Neural cell (in vitro differentiated cells): Measurements from ENCODE around the gene USB1. TPM values are rescaled to one million over a fixed set of nuclear protein-coding genes. Genes with fewer than 3 reads are reported as not detected.

Experiments
- H2AFZ ChIP-seq: fragments of 200-600, 300-800 bp; sonication (generic), shearing (Covaris generic); 2 replicates; pipeline ENCODE4 v1.6.0; 2014; ENCODE audit warnings: low read depth, mild to moderate bottlenecking, antibody characterized with exemption, low read length, moderate library complexity
- H3F3A ChIP-seq: fragments of 200-600 bp; shearing (Covaris generic); 2 replicates; pipeline ENCODE4 v1.6.1; 2016; ENCODE audit warnings: mild to moderate bottlenecking, moderate library complexity, mixed read lengths, antibody characterized with exemption, low read length; ENCODE audit not compliant: insufficient read depth, poor library complexity, severe bottlenecking
- H3K27ac ChIP-seq: fragments of 200-600, 300-800 bp; sonication (generic), shearing (Covaris generic); 2 replicates; pipeline ENCODE4 v1.5.1; 2014; ENCODE audit warnings: mild to moderate bottlenecking, low read length, moderate library complexity
- H3K27me3 ChIP-seq: fragments of 300-800, 200-600 bp; sonication (generic), shearing (Covaris generic); 2 replicates; pipeline ENCODE4 v1.6.0; 2014; ENCODE audit warnings: mild to moderate bottlenecking, low read depth, low read length, moderate library complexity; ENCODE audit not compliant: insufficient read depth
- H3K36me3 ChIP-seq: fragments of 300-800, 200-600 bp; sonication (generic), shearing (Covaris generic); 2 replicates; pipeline ENCODE4 v1.5.1; 2014; ENCODE audit warnings: mild to moderate bottlenecking, antibody characterized with exemption, low read length, moderate library complexity; ENCODE audit not compliant: insufficient read depth
- H3K4me2 ChIP-seq: fragments of 300-800, 200-600 bp; sonication (generic), shearing (Covaris generic); 2 replicates; pipeline ENCODE4 v1.6.0; 2014; ENCODE audit warnings: mild to moderate bottlenecking, low read length
- H3K4me3 ChIP-seq: fragments of 300-800, 200-600 bp; sonication (generic), shearing (Covaris generic); 2 replicates; pipeline ENCODE4 v1.5.1; 2014; ENCODE audit warnings: mild to moderate bottlenecking, low read length, moderate library complexity
- H3K79me2 ChIP-seq: fragments of 200-600 bp; shearing (Covaris generic); replicated peaks from 2 replicates; pipeline ENCODE4 v1.6.0; 2014; ENCODE audit warnings: mild to moderate bottlenecking, low read length, moderate library complexity; ENCODE audit not compliant: insufficient read depth
- H3K9ac ChIP-seq: fragments of 300-800, 200-600 bp; sonication (generic), shearing (Covaris generic); 2 replicates; pipeline ENCODE4 v1.6.1; 2016; ENCODE audit warnings: mild to moderate bottlenecking, low read length, mixed read lengths
- H3K9me2 ChIP-seq: fragments of 200-600 bp; shearing (Covaris generic); 2 replicates; pipeline ENCODE4 v1.6.1; 2016; ENCODE audit warnings: mild to moderate bottlenecking, low read length, mixed read lengths; ENCODE audit not compliant: insufficient read depth
- H3K9me3 ChIP-seq: fragments of 200-600, 300-800 bp; sonication (generic), shearing (Covaris generic); 2 replicates; pipeline ENCODE4 v1.6.1; 2016; ENCODE audit warnings: mild to moderate bottlenecking, mixed run types, low read length, moderate library complexity, mixed read lengths
- H4K20me1 ChIP-seq: fragments of 200-600 bp; shearing (Covaris generic); 2 replicates; pipeline ENCODE4 v1.6.1; 2016; ENCODE audit warnings: mild to moderate bottlenecking, mixed run types; ENCODE audit not compliant: insufficient read depth
- EP300 ChIP-seq: fragments of 450-650 bp; conservative IDR thresholded peaks from 2 replicates; pipeline ENCODE4 v1.6.1; 2014; ENCODE audit warnings: antibody characterized with exemption, mild to moderate bottlenecking, moderate library complexity; ENCODE audit not compliant: poor library complexity, severe bottlenecking
- EZH2 ChIP-seq: fragments of 200-600, 300-800 bp; shearing (Covaris generic), sonication (generic); IDR thresholded peaks from 2 replicates; pipeline ENCODE4 v1.6.1; 2014; ENCODE audit warnings: antibody characterized with exemption, low read length, borderline replicate concordance, mild to moderate bottlenecking; ENCODE audit not compliant: insufficient read depth, poor library complexity, severe bottlenecking
- MXI1 ChIP-seq: fragments of 450-650 bp; conservative IDR thresholded peaks from 2 replicates; pipeline ENCODE4 v1.6.1; 2014; ENCODE audit warnings: antibody characterized with exemption, mild to moderate bottlenecking; ENCODE audit not compliant: poor library complexity, severe bottlenecking
- POLR2AphosphoS5 ChIP-seq: IDR thresholded peaks from 2 replicates; pipeline ENCODE4 v1.6.1; 2012
- RAD21 ChIP-seq: fragments of 450-650 bp; conservative IDR thresholded peaks from 2 replicates; pipeline ENCODE4 v1.6.1; 2014; ENCODE audit warnings: antibody characterized with exemption, mild to moderate bottlenecking, moderate library complexity
- REST ChIP-seq: IDR thresholded peaks from 2 replicates; pipeline ENCODE4 v1.6.1; 2012; ENCODE audit warnings: borderline replicate concordance
- SMC3 ChIP-seq: fragments of 450-650 bp; conservative IDR thresholded peaks from 2 replicates; pipeline ENCODE4 v1.6.1; 2014; ENCODE audit warnings: antibody characterized with exemption, mild to moderate bottlenecking, moderate library complexity; ENCODE audit not compliant: poor library complexity
- TAF1 ChIP-seq: IDR thresholded peaks from 2 replicates; pipeline ENCODE4 v1.6.1; 2012; ENCODE audit warnings: low read depth
- polyA plus RNA-seq: library from polyadenylated mRNA; depleted of rRNA; stranded (reverse); fragments of >200 nt; gene quantifications from 2 replicates; pipeline ENCODE4 v1.2.3, GENCODE V29; 2014
- TF ChIP-seq, protein P1 (sequence below): fragments of 450-650 bp; IDR thresholded peaks from 2 replicates; pipeline ENCODE4 v1.5.1; 2014; ENCODE audit warnings: antibody characterized with exemption, mild to moderate bottlenecking, moderate library complexity; ENCODE audit not compliant: poor library complexity, severe bottlenecking

USB1 gene
- polyA plus RNA-seq, 1 donor from 2014 or later = 25.7 TPM

GRCh38 chr16:58029410-58029809 lies 28.2 kb downstream of the USB1 start:
- TF ChIP-seq REST = no peak
- TF ChIP-seq MXI1 = no peak
- no peak for TF ChIP-seq RAD21
- no peak for TF ChIP-seq POLR2AphosphoS5
- TF ChIP-seq TAF1 = no peak
- no peak for TF ChIP-seq SMC3
- TF ChIP-seq EP300 = no peak
- TF ChIP-seq, protein P1, sequence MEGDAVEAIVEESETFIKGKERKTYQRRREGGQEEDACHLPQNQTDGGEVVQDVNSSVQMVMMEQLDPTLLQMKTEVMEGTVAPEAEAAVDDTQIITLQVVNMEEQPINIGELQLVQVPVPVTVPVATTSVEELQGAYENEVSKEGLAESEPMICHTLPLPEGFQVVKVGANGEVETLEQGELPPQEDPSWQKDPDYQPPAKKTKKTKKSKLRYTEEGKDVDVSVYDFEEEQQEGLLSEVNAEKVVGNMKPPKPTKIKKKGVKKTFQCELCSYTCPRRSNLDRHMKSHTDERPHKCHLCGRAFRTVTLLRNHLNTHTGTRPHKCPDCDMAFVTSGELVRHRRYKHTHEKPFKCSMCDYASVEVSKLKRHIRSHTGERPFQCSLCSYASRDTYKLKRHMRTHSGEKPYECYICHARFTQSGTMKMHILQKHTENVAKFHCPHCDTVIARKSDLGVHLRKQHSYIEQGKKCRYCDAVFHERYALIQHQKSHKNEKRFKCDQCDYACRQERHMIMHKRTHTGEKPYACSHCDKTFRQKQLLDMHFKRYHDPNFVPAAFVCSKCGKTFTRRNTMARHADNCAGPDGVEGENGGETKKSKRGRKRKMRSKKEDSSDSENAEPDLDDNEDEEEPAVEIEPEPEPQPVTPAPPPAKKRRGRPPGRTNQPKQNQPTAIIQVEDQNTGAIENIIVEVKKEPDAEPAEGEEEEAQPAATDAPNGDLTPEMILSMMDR = no peak
- no peak for TF ChIP-seq EZH2
- Histone ChIP-seq H3K27ac (no peak overlapping the region), H3K4me2 (no peak overlapping the region), H3K9me3 (no peaks in the 10 kb centered on the region), H3K4me3 (no peak overlapping the region), H2AFZ (no peak overlapping the region), H3K9me2 (no peaks in the 10 kb centered on the region), H3K27me3 (no peaks in the 10 kb centered on the region), H3F3A (no peaks in the 10 kb centered on the region), H3K79me2 (peaks cover 8% of the 10 kb centered on the region), H3K9ac (no peak overlapping the region), H4K20me1 (peaks cover 7% of the 10 kb centered on the region), H3K36me3 (no peaks in the 10 kb centered on the region)

- Histone ChIP-seq H2AFZ (no peak overlapping the region), H3K36me3 (no peaks in the 10 kb centered on the region), H3K4me3 (no peak overlapping the region), H3K4me2 (no peak overlapping the region), H3F3A (no peaks in the 10 kb centered on the region), H3K9me3 (no peaks in the 10 kb centered on the region), H3K9ac (no peak overlapping the region), H3K27me3 (no peaks in the 10 kb centered on the region), H4K20me1 (peaks cover 7% of the 10 kb centered on the region), H3K27ac (no peak overlapping the region), H3K9me2 (no peaks in the 10 kb centered on the region), H3K79me2 (peaks cover 5% of the 10 kb centered on the region)
- TF ChIP-seq POLR2AphosphoS5 (no peak), EP300 (no peak), MXI1 (no peak), TAF1 (no peak), SMC3 (no peak), REST (no peak), EZH2 (no peak), RAD21 (no peak)
- TF ChIP-seq, protein P1 = no peak
Measured at GRCh38 chr16:58030136-58030840, 29.1 kb downstream of the USB1 start.
